ENCODE measurements around the gene SLC16A11.

DNA sequence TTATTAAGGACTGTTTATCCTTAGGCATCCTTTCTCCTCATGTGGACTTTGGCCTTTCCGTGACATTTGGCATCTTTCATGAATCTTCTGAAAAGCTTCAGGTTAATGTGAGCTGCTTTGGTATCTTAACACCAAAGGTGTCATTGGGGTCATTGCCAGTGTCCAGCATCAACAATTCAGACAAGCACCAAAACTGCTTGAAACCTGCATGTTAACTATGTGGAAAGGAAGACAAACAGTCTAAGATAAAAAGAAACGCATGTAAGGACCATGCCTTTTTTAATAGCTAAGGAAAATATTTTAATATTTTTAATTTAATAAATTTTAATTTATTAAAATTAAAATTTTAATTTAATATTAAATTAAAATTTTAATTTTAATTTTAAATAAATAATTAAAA lies 40.1 kb downstream of the SLC16A11 start:
- TF ChIP-seq, protein P1, sequence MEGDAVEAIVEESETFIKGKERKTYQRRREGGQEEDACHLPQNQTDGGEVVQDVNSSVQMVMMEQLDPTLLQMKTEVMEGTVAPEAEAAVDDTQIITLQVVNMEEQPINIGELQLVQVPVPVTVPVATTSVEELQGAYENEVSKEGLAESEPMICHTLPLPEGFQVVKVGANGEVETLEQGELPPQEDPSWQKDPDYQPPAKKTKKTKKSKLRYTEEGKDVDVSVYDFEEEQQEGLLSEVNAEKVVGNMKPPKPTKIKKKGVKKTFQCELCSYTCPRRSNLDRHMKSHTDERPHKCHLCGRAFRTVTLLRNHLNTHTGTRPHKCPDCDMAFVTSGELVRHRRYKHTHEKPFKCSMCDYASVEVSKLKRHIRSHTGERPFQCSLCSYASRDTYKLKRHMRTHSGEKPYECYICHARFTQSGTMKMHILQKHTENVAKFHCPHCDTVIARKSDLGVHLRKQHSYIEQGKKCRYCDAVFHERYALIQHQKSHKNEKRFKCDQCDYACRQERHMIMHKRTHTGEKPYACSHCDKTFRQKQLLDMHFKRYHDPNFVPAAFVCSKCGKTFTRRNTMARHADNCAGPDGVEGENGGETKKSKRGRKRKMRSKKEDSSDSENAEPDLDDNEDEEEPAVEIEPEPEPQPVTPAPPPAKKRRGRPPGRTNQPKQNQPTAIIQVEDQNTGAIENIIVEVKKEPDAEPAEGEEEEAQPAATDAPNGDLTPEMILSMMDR (optimal IDR thresholded peaks at IDR 0.05 in 1 of 3, IDR thresholded peaks at IDR 0.05 in 1 of 3, conservative IDR thresholded peaks at IDR 0.05 in 1 of 3; ENCODE audit: extremely low read depth in 1 of 3, insufficient read depth in 2 of 3, low read length in 3 of 3) = no peak
- no peak for TF ChIP-seq EZH2 (IDR thresholded peaks at IDR 0.05; ENCODE audit: low read length)

All from keratinocyte (primary cell).